Liver (tissue), 9 donors: Measurements from ENCODE around the gene SUPT20HL1. TPM values are rescaled to one million over a fixed set of nuclear protein-coding genes. Genes with fewer than 3 reads are reported as not detected.

Experiments used
- DNase-seq: peaks from one replicate; pipeline ENCODE4 v3.0.0-alpha.2; 2017; ENCODE audit warnings: low spot score
- H3K27ac ChIP-seq, 2 donors: one replicate each; pipeline ENCODE4 v1.7.0; 2013; ENCODE audit warnings: inconsistent platforms in 2 of 2, low read length in 2 of 2, control low read depth in 1 of 2, low read depth in 1 of 2, mild to moderate bottlenecking in 1 of 2
- H3K27me3 ChIP-seq, 4 donors: one replicate each; pipeline versions ENCODE4 v1.6.1 to v1.7.0; 2013; ENCODE audit warnings: low read length in 3 of 4, inconsistent platforms in 1 of 4, mild to moderate bottlenecking in 1 of 4, moderate library complexity in 1 of 4; ENCODE audit not compliant: control insufficient read depth in 4 of 4, insufficient read depth in 4 of 4
- H3K36me3 ChIP-seq, 4 donors: one replicate each; pipeline versions ENCODE4 v1.6.1 to v1.7.0; 2013; ENCODE audit warnings: low read length in 3 of 4, mild to moderate bottlenecking in 3 of 4, low read depth in 1 of 4, moderate library complexity in 1 of 4; ENCODE audit not compliant: control insufficient read depth in 4 of 4, insufficient read depth in 3 of 4
- H3K4me1 ChIP-seq, 4 donors: one replicate each; pipeline versions ENCODE4 v1.6.1 to v1.7.0; 2013; ENCODE audit warnings: low read length in 3 of 4, mild to moderate bottlenecking in 3 of 4, moderate library complexity in 1 of 4; ENCODE audit not compliant: control insufficient read depth in 4 of 4, insufficient read depth in 4 of 4
- H3K4me3 ChIP-seq, 3 donors: one replicate each; pipeline versions ENCODE4 v1.6.1 to v1.7.0; 2013; ENCODE audit warnings: low read length in 3 of 3, control low read depth in 1 of 3, low read depth in 1 of 3, mild to moderate bottlenecking in 1 of 3
- H3K9ac ChIP-seq, 2 donors: one replicate each; pipeline ENCODE4 v1.7.0; 2013; ENCODE audit warnings: low read length in 2 of 2, mild to moderate bottlenecking in 2 of 2, moderate library complexity in 2 of 2, control low read depth in 1 of 2, low read depth in 1 of 2
- H3K9me3 ChIP-seq, 4 donors: one replicate each; pipeline versions ENCODE4 v1.6.1 to v1.7.0; 2013; ENCODE audit warnings: low read length in 3 of 4; ENCODE audit not compliant: control insufficient read depth in 4 of 4
- CTCF ChIP-seq: fragments of 150-350 bp; IDR thresholded peaks from 2 replicates; pipeline ENCODE4 v1.5.1; 2017; ENCODE audit warnings: improper control_type of control experiment, low read depth, low read length; ENCODE audit not compliant: missing input control
- EGR1 ChIP-seq, 2 donors: IDR thresholded peaks; 2 replicates each; pipeline ENCODE4 v1.6.1; 2016 to 2018; ENCODE audit warnings: antibody characterized with exemption in 2 of 2, low read depth in 2 of 2
- FOXA1 ChIP-seq: IDR thresholded peaks from 2 replicates; pipeline ENCODE4 v1.6.1; 2016; ENCODE audit warnings: antibody characterized with exemption
- FOXA2 ChIP-seq: IDR thresholded peaks from 2 replicates; pipeline ENCODE4 v1.6.1; 2016; ENCODE audit warnings: antibody characterized with exemption
- GABPA ChIP-seq, 2 donors: IDR thresholded peaks in 1 of 2; conservative IDR thresholded peaks in 1 of 2; 2 replicates each; pipeline ENCODE4 v1.6.1; 2016; ENCODE audit warnings: antibody characterized with exemption in 2 of 2, mild to moderate bottlenecking in 1 of 2, moderate library complexity in 1 of 2
- HNF4A ChIP-seq, 2 donors: conservative IDR thresholded peaks; 2 replicates each; pipeline ENCODE4 v1.6.1; 2016; ENCODE audit warnings: antibody characterized with exemption in 2 of 2, mild to moderate bottlenecking in 2 of 2
- HNF4G ChIP-seq: IDR thresholded peaks from 2 replicates; pipeline ENCODE4 v1.6.1; 2016; ENCODE audit warnings: antibody characterized with exemption
- JUND ChIP-seq, 2 donors: IDR thresholded peaks; 2 replicates each; pipeline ENCODE4 v1.6.1; 2016; ENCODE audit warnings: antibody characterized with exemption in 2 of 2
- MAX ChIP-seq: IDR thresholded peaks from 2 replicates; pipeline ENCODE4 v1.6.1; 2016; ENCODE audit warnings: antibody characterized with exemption
- NR2F2 ChIP-seq: IDR thresholded peaks from 2 replicates; pipeline ENCODE4 v1.6.1; 2016; ENCODE audit warnings: antibody characterized with exemption
- REST ChIP-seq: IDR thresholded peaks from 2 replicates; pipeline ENCODE4 v1.6.1; 2016; ENCODE audit warnings: antibody characterized with exemption, mild to moderate bottlenecking
- RXRA ChIP-seq, 2 donors: IDR thresholded peaks; 2 replicates each; pipeline ENCODE4 v1.6.1; 2017 to 2018; ENCODE audit warnings: antibody characterized with exemption in 2 of 2, mild to moderate bottlenecking in 1 of 2
- SP1 ChIP-seq: IDR thresholded peaks from 2 replicates; pipeline ENCODE4 v1.6.1; 2018; ENCODE audit warnings: antibody characterized with exemption, mild to moderate bottlenecking
- YY1 ChIP-seq: IDR thresholded peaks from 2 replicates; pipeline ENCODE4 v1.6.1; 2016; ENCODE audit warnings: antibody characterized with exemption, mild to moderate bottlenecking
- ZBTB33 ChIP-seq: IDR thresholded peaks from 2 replicates; pipeline ENCODE4 v1.6.1; 2016; ENCODE audit warnings: antibody characterized with exemption
- WGBS: extraction: QIAGEN DNeasy Blood & Tissue Kit; methylation state at CpG from one replicate; pipeline ENCODE4 v1.1.7; 2013; 5-methylcytosine and 5-hydroxymethylcytosine counted together
- polyA plus RNA-seq, 2 donors: library from polyadenylated mRNA; stranded (reverse) in 1 of 2; unstranded in 1 of 2; fragments of 200-250 nt in 1 of 2; fragments of >200 nt in 1 of 2; fragmentation: Nextera tagmentation in 1 of 2; extraction: Ambion mirVana in 1 of 2; gene quantifications; one replicate each; pipeline versions ENCODE4 v1.2.1 to v1.2.3, GENCODE V29; 2013 to 2015
- total RNA-seq, 2 donors: library from RNA; depleted of rRNA; stranded (reverse); fragments of >200 nt; gene quantifications; one replicate each; pipeline ENCODE4 v1.2.3, GENCODE V29; 2014
- donor health status: healthy.
- donor health status: healthy.
- donor health status: healthy.
- donor health status: healthy.
- donor health status: healthy.

The SUPT20HL1 gene
- total and polyA plus RNA-seq, 4 donors = not detected

GRCh38 chrX:24341795-24342194 lies 18.6 kb upstream of the SUPT20HL1 start:
- WGBS = 86% methylated on average over 1 of the region's 1 CpG
- TF ChIP-seq EGR1 (IDR thresholded peaks at IDR 0.05; ENCODE audit: low read depth in 2 of 2) = no peak
- no peak for TF ChIP-seq NR2F2
- TF ChIP-seq CTCF = no peak
- TF ChIP-seq FOXA2 = no peak
- TF ChIP-seq ZBTB33 = no peak
- no peak for TF ChIP-seq HNF4A (conservative IDR thresholded peaks at IDR 0.05)
- TF ChIP-seq FOXA1 = no peak
- no peak for TF ChIP-seq YY1
- H3K4me3 ChIP-seq = no peak overlapping the region
- DNase-seq = no peak
- no peaks in the 10 kb centered on the region for H3K4me1 ChIP-seq
- H3K27me3 ChIP-seq = peaks cover 0 to 2% (median 0%) of the 10 kb centered on the region in 4 donors
- no peaks in the 10 kb centered on the region for H3K36me3 ChIP-seq
- H3K27ac ChIP-seq = no peak overlapping the region
- H3K9ac ChIP-seq = no peak overlapping the region
- H3K9me3 ChIP-seq = no peaks in the 10 kb centered on the region

GRCh38 chrX:24343719-24344118 lies 16.7 kb upstream of the SUPT20HL1 start:
- Histone ChIP-seq H3K9ac (no peak overlapping the region), H3K27me3 (peaks cover 0 to 2% (median 0%) of the 10 kb centered on the region in 4 donors), H3K4me1 (no peaks in the 10 kb centered on the region), H3K27ac (no peak overlapping the region), H3K36me3 (no peaks in the 10 kb centered on the region), H3K4me3 (no peak overlapping the region), H3K9me3 (no peaks in the 10 kb centered on the region)
- 81% methylated on average over 9 of the region's 9 CpGs for WGBS
- no peak for DNase-seq
- TF ChIP-seq RXRA (IDR thresholded peaks at IDR 0.05) = no peak
- no peak for TF ChIP-seq FOXA1
- TF ChIP-seq JUND (IDR thresholded peaks at IDR 0.05) = no peak
- no peak for TF ChIP-seq ZBTB33
- TF ChIP-seq SP1 = no peak
- TF ChIP-seq NR2F2 = no peak
- TF ChIP-seq GABPA (IDR thresholded peaks at IDR 0.05 in 1 of 2, conservative IDR thresholded peaks at IDR 0.05 in 1 of 2) = no peak

GRCh38 chrX:24347881-24348280 lies 12.6 kb upstream of the SUPT20HL1 start:
- H3K9me3 ChIP-seq = no peaks in the 10 kb centered on the region
- no peaks in the 10 kb centered on the region for H3K36me3 ChIP-seq
- no peak overlapping the region for H3K9ac ChIP-seq
- H3K4me1 ChIP-seq = no peaks in the 10 kb centered on the region
- TF ChIP-seq JUND (IDR thresholded peaks at IDR 0.05) (no peak), NR2F2 (no peak), MAX (no peak), SP1 (no peak), YY1 (no peak), FOXA2 (no peak), REST (no peak), EGR1 (IDR thresholded peaks at IDR 0.05; ENCODE audit: low read depth in 2 of 2) (no peak), HNF4G (no peak), CTCF (no peak)
- WGBS = 69% methylated on average over 1 of the region's 1 CpG
- peaks cover 0 to 2% (median 0%) of the 10 kb centered on the region in 4 donors for H3K27me3 ChIP-seq
- DNase-seq = no peak
- no peak overlapping the region for H3K27ac ChIP-seq
- H3K4me3 ChIP-seq = no peak overlapping the region
